Heart left ventricle (tissue), 13 donors: Measurements from ENCODE around the gene SH3TC2.

ENCODE experiments used
- CTCF ChIP-seq, 12 donors: fragments of 200-600 bp; sonication (generic) in 4 of 12; IDR thresholded peaks; one replicate each; pipeline versions ENCODE4 v1.5.0 to v1.8.0; 2018 to 2022; ENCODE audit warnings: antibody characterized with exemption in 12 of 12, mild to moderate bottlenecking in 5 of 12
- POLR2A ChIP-seq, 2 donors: fragments of 450-650 bp; IDR thresholded peaks; one replicate each; pipeline ENCODE4 v1.6.1; 2017; ENCODE audit warnings: antibody characterized with exemption in 2 of 2, mild to moderate bottlenecking in 2 of 2, moderate library complexity in 2 of 2
- donor health status: ischemic (EF 13 %, LVEDD 7.1; RV severe dilation, severe dysfunction).
- donor health status: DM: no; HTN: yes; CAD: no.
- donor health status: DM: no; HTN: no; CAD: no.
- donor health status: ischemic (EF 25% LVEDD 6.9; RV normal size, moderate dysfunction).
- donor health status: ischemic (EF 25% LVEDD 5.7; RV mildly dilated, moderate dysfunction).
- donor health status: ischemic (EF 35%, LVEDD 5.7; RV mildly dilated, moderate dysfunction).
- donor health status: nonischemic (EF 11% LVEDD 7.7; RV severe dilation, severe dysfunction).
- donor health status: DM: yes; HTN: yes; CAD: no.
- donor health status: PGD.
- donor health status: ischemic (EF 29% LVEDD 5.4; RV normal size, mild dysfunction).
- donor health status: nonischemic (EF 23%, LVEDD 6.1; RV moderate dilation, normal function).

GRCh38 chr5:149060325-149060724 lies 2.5 kb downstream of the SH3TC2 start:
- TF ChIP-seq CTCF (IDR thresholded peaks at IDR 0.05) (no peak), POLR2A (IDR thresholded peaks at IDR 0.05) (no peak)
